ENCODE results near the gene MADD. TPM values are rescaled to one million over a fixed set of nuclear protein-coding genes. Genes with fewer than 3 reads are reported as not detected.
"Not testable (repeated sequence)": the region's sequence is repeated elsewhere in the genome, so short reads cannot be mapped to it uniquely, and the experiment has no call there.

MADD gene
- total RNA-seq, 1 donor from 2014 or later: 53.7 TPM

DNA sequence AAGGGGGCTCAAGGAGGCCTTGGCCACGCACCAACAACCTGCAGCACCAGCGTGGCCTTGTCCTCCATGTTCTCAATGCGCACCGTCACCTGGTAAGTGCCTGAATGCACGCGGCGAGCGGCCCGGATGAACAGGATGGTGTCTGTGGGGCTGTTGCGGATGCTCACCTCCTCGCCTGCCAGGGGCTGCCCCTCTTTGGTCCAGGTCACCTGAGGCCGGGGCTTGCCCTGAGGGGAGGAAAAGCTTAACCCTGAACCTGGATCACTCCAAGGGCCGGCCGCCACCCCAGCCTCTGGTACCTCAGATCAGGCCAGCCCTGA lies 63.6 kb downstream of the MADD start:
- no peaks in the 10 kb centered on the region for H3K36me3 ChIP-seq
- H3K27me3 ChIP-seq (ENCODE audit: low read depth): no peaks in the 10 kb centered on the region
- ATAC-seq (no peak), DNase-seq (no peak)
- no peak overlapping the region for H3K27ac ChIP-seq
- TF ChIP-seq, protein P1, sequence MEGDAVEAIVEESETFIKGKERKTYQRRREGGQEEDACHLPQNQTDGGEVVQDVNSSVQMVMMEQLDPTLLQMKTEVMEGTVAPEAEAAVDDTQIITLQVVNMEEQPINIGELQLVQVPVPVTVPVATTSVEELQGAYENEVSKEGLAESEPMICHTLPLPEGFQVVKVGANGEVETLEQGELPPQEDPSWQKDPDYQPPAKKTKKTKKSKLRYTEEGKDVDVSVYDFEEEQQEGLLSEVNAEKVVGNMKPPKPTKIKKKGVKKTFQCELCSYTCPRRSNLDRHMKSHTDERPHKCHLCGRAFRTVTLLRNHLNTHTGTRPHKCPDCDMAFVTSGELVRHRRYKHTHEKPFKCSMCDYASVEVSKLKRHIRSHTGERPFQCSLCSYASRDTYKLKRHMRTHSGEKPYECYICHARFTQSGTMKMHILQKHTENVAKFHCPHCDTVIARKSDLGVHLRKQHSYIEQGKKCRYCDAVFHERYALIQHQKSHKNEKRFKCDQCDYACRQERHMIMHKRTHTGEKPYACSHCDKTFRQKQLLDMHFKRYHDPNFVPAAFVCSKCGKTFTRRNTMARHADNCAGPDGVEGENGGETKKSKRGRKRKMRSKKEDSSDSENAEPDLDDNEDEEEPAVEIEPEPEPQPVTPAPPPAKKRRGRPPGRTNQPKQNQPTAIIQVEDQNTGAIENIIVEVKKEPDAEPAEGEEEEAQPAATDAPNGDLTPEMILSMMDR (IDR thresholded peaks at IDR 0.05): no peak
- H3K4me1 ChIP-seq: peaks cover 7% of the 10 kb centered on the region
- intact Hi-C loops (cut with DNase I): no loop called here
- no peak overlapping the region for H3K4me3 ChIP-seq
- no peaks in the 10 kb centered on the region for H3K9me3 ChIP-seq

GRCh38 chr11:47333886-47334443 lies 64.0 kb downstream of the MADD start:
- DNase-seq (no peak), ATAC-seq (no peak)
- Histone ChIP-seq H3K27me3 (ENCODE audit: low read depth) (no peaks in the 10 kb centered on the region), H3K9me3 (no peaks in the 10 kb centered on the region), H3K4me3 (no peak overlapping the region), H3K27ac (no peak overlapping the region), H3K4me1 (peaks cover 7% of the 10 kb centered on the region), H3K36me3 (no peaks in the 10 kb centered on the region)
- TF ChIP-seq, protein P1 (IDR thresholded peaks at IDR 0.05): no peak
- intact Hi-C loops (cut with DNase I): no loop called here

- H3K27me3 ChIP-seq (ENCODE audit: low read depth); H3K27ac ChIP-seq; H3K36me3 ChIP-seq; H3K4me1 ChIP-seq; H3K4me3 ChIP-seq; H3K9me3 ChIP-seq; DNase-seq; ATAC-seq; intact Hi-C loops (cut with DNase I): not testable (repeated sequence)
These were observed 64.9 kb downstream of the MADD start for GRCh38 chr11:47334699-47335411.

DNA sequence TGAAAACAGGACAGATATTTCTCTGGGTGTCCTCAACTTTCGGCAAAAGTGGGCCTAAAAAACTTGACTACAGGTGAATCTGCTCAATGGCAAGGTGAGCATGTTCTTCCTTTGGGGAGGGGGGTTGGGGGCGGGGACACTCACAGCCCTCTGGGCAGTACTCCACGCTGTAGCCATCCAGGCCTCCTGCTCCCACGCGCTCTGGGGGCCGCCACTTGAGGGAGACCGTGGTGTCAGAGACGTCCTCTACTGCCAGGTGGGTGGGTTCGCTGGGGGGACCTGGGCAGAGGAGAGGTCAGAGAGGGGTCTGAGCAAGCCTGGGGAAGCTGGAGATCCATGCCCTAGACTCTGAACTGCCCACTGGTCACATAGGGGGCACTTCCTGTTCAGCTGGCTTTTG lies 65.8 kb downstream of the MADD start:
- Histone ChIP-seq H3K9me3 (no peaks in the 10 kb centered on the region), H3K27me3 (ENCODE audit: low read depth) (no peaks in the 10 kb centered on the region), H3K4me1 (no peaks in the 10 kb centered on the region), H3K27ac (no peak overlapping the region), H3K4me3 (no peak overlapping the region), H3K36me3 (no peaks in the 10 kb centered on the region)
- ATAC-seq: no peak
- TF ChIP-seq, protein P1 (IDR thresholded peaks at IDR 0.05): no peak
- intact Hi-C loops (cut with DNase I): no loop called here
- no peak for DNase-seq

GRCh38 chr11:47336595-47336994 lies 66.7 kb downstream of the MADD start:
- intact Hi-C loops (cut with DNase I): no loop called here
- Histone ChIP-seq H3K27me3 (ENCODE audit: low read depth) (no peaks in the 10 kb centered on the region), H3K9me3 (no peaks in the 10 kb centered on the region), H3K36me3 (no peaks in the 10 kb centered on the region), H3K4me1 (no peaks in the 10 kb centered on the region), H3K27ac (no peak overlapping the region), H3K4me3 (no peak overlapping the region)
- no peak for ATAC-seq
- TF ChIP-seq, protein P1 (IDR thresholded peaks at IDR 0.05): no peak
- DNase-seq: no peak

DNA sequence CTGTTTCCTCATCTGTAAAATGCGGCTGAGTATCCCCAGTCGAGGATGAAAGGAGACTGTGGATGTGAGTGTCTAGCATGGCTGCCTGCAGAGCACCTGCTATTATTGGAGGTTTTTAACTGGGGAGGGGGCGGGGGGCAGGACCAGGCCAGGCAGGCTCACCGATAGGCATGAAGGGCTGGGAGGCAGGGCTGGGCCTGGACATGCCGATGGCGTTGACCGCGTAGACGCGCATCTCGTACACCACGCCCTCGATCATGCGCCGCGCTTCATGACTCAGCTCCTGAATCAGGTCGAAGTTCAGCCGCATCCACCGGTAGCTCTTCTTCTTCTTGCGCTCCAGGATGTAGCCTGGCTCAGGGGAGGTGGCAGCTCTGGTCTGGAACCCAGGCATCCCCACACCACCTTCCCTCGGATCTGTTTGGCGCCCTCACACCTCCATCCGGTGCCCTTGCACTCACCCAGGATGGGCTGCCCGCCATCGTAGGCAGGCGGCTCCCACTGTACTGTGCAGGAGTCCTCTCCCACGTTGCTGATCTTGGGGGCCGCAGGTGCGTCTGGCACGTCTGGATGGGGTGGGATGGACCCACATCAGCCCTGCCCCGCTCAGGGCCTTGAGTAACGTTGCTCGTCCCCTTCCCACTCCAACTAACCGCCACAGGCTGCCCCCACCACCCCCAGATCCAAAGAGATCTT lies 67.4 kb downstream of the MADD start:
- DNase-seq (no peak), ATAC-seq (no peak)
- no peaks in the 10 kb centered on the region for H3K4me1 ChIP-seq
- TF ChIP-seq, protein P1 (IDR thresholded peaks at IDR 0.05): no peak
- H3K27me3 ChIP-seq (ENCODE audit: low read depth): no peaks in the 10 kb centered on the region
- intact Hi-C loops (cut with DNase I): no loop called here
- H3K27ac ChIP-seq: no peak overlapping the region
- H3K4me3 ChIP-seq: no peak overlapping the region
- no peaks in the 10 kb centered on the region for H3K36me3 ChIP-seq
- H3K9me3 ChIP-seq: no peaks in the 10 kb centered on the region

All from lower lobe of right lung (tissue), 2 donors.